Measurements from ENCODE around the gene GPRIN3. TPM values are rescaled to one million over a fixed set of nuclear protein-coding genes. Genes with fewer than 3 reads are reported as not detected.

The GPRIN3 gene
- total and polyA plus RNA-seq, 8 donors, result 1.6 to 14.1 (median 2.5) TPM

- Histone ChIP-seq H3K27me3 (no peaks in the 10 kb centered on the region), H3K9me3 (no peaks in the 10 kb centered on the region), H3K4me1 (peaks cover 0 to 68% of the 10 kb centered on the region in 2 donors), H3K36me3 (no peaks in the 10 kb centered on the region), H3K4me3 (no peak overlapping the region), H3K27ac (no peak overlapping the region)
- intact Hi-C loops (cut with DNase I), result no loop called here
- DNase-seq, result no peak
- TF ChIP-seq, protein P1, sequence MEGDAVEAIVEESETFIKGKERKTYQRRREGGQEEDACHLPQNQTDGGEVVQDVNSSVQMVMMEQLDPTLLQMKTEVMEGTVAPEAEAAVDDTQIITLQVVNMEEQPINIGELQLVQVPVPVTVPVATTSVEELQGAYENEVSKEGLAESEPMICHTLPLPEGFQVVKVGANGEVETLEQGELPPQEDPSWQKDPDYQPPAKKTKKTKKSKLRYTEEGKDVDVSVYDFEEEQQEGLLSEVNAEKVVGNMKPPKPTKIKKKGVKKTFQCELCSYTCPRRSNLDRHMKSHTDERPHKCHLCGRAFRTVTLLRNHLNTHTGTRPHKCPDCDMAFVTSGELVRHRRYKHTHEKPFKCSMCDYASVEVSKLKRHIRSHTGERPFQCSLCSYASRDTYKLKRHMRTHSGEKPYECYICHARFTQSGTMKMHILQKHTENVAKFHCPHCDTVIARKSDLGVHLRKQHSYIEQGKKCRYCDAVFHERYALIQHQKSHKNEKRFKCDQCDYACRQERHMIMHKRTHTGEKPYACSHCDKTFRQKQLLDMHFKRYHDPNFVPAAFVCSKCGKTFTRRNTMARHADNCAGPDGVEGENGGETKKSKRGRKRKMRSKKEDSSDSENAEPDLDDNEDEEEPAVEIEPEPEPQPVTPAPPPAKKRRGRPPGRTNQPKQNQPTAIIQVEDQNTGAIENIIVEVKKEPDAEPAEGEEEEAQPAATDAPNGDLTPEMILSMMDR (IDR thresholded peaks at IDR 0.05), result no peak
- no peak for ATAC-seq
These were observed 11.2 kb downstream of the GPRIN3 start for GRCh38 chr4:89296399-89296798.

- TF ChIP-seq, protein P1 (IDR thresholded peaks at IDR 0.05), result no peak
- peak overlapping the region in 1 of 2 donors; percentile 14 for H3K27ac ChIP-seq
These were observed 12.1 kb downstream of the GPRIN3 start for GRCh38 chr4:89295415-89295927.

GRCh38 chr4:89294573-89295269 lies 12.9 kb downstream of the GPRIN3 start:
- ATAC-seq (peak; percentile 28), DNase-seq (no peak)
- H3K4me1 ChIP-seq, result peaks cover 0 to 56% of the 10 kb centered on the region in 2 donors
- H3K4me3 ChIP-seq, result no peak overlapping the region
- intact Hi-C loops (cut with DNase I), result no loop called here
- peak overlapping the region in 1 of 2 donors; percentile 14 for H3K27ac ChIP-seq
- no peaks in the 10 kb centered on the region for H3K9me3 ChIP-seq
- H3K36me3 ChIP-seq, result no peaks in the 10 kb centered on the region
- H3K27me3 ChIP-seq, result no peaks in the 10 kb centered on the region
- TF ChIP-seq, protein P1 (IDR thresholded peaks at IDR 0.05), result no peak

More at GRCh38 chr4:89295415-89295927, 12.1 kb downstream of the GPRIN3 start:
- Histone ChIP-seq H3K4me1 (peaks cover 0 to 59% of the 10 kb centered on the region in 2 donors), H3K4me3 (no peak overlapping the region), H3K27me3 (no peaks in the 10 kb centered on the region), H3K36me3 (no peaks in the 10 kb centered on the region), H3K9me3 (no peaks in the 10 kb centered on the region)
- intact Hi-C loops (cut with DNase I), result no loop called here
- no peak for ATAC-seq
- no peak for DNase-seq

- TF ChIP-seq, protein P1 (IDR thresholded peaks at IDR 0.05), result no peak
- no peaks in the 10 kb centered on the region for H3K9me3 ChIP-seq
- no peak overlapping the region for H3K4me3 ChIP-seq
- DNase-seq, result no peak
- intact Hi-C loops (cut with DNase I), result no loop called here
- H3K27ac ChIP-seq, result no peak overlapping the region
- no peaks in the 10 kb centered on the region for H3K36me3 ChIP-seq
- H3K27me3 ChIP-seq, result no peaks in the 10 kb centered on the region
- peaks cover 0 to 42% of the 10 kb centered on the region in 2 donors for H3K4me1 ChIP-seq
- ATAC-seq, result no peak
These were observed 14.3 kb downstream of the GPRIN3 start for GRCh38 chr4:89293299-89293698.

- ATAC-seq, result no peak
- Histone ChIP-seq H3K36me3 (no peaks in the 10 kb centered on the region), H3K4me1 (peaks cover 0 to 18% of the 10 kb centered on the region in 2 donors), H3K27me3 (no peaks in the 10 kb centered on the region), H3K27ac (no peak overlapping the region), H3K4me3 (no peak overlapping the region), H3K9me3 (no peaks in the 10 kb centered on the region)
- intact Hi-C loops (cut with DNase I), result no loop called here
- TF ChIP-seq, protein P1 (IDR thresholded peaks at IDR 0.05), result no peak
- no peak for DNase-seq
These were observed 16.7 kb downstream of the GPRIN3 start for GRCh38 chr4:89290727-89291516.

Data from left lung (tissue), 10 donors.